K562 (cell line): ENCODE data around the gene LSM4. TPM values are rescaled to one million over a fixed set of nuclear protein-coding genes. Genes with fewer than 3 reads are reported as not detected.

Source experiments
- ATAC-seq: fragments of 200-7000 bp; cut with Tn5 transposase; 3 replicates; pipeline ENCODE4 v1.9.1; 2020; ENCODE audit warnings: moderate library complexity
- BruUV-seq: library from RNA; stranded (reverse); fragments of 400-500 nt; replicated peaks from 2 replicates; lab custom pipeline; 2021; lab: Mats Ljungman, UMichigan
- CTCF ChIA-PET: fragments of 300-600 bp; formaldehyde crosslinking; extraction: SDS; loops from one replicate; lab custom pipeline; 2021; ENCODE audit warnings: low intra/inter-chr PET ratio; lab: Yijun Ruan, JAX
- POLR2A ChIA-PET: fragments of 300-600, 350-650 bp; sonication (Branson Sonifier 250); formaldehyde crosslinking; extraction: SDS; loops from one replicate; lab custom pipeline; 2021; ENCODE audit warnings: antibody characterized with exemption, inconsistent platforms; lab: Yijun Ruan, JAX
- DNase-seq, 4 experiments: peaks; one replicate each; pipeline versions ENCODE4 v3.0.0 to v3.0.0-alpha.2; 2011 to 2018; ENCODE audit warnings: low spot score in 3 of 4, mixed read lengths in 3 of 4; ENCODE audit errors: extremely low read depth in 1 of 4
- FAIRE-seq: peaks from 2 replicates; lab custom pipeline; 2011; peaks lifted over from hg19 to GRCh38; lab: Jason Lieb, UNC
- H2AFZ ChIP-seq: 2 replicates; pipeline ENCODE4 v1.6.0; 2011; ENCODE audit warnings: low read depth, low read length, control low read depth, inconsistent platforms
- H3K27ac ChIP-seq: fragments of 200-600 bp; 3 replicates; pipeline ENCODE4 v1.8.0; 2011; ENCODE audit warnings: low read depth, mild to moderate bottlenecking, control low read depth, inconsistent platforms, low read length, moderate library complexity, mixed read lengths; ENCODE audit errors: extremely low read depth
- H3K27me3 ChIP-seq, 2 experiments: fragments of 300-600 bp in 1 of 2; 2 replicates in 1 of 2; 3 replicates in 1 of 2; pipeline versions ENCODE4 v1.6.0 to v1.8.0; 2011; ENCODE audit warnings: inconsistent platforms in 2 of 2, low read length in 2 of 2, mild to moderate bottlenecking in 1 of 2, mixed read lengths in 1 of 2, moderate library complexity in 1 of 2; ENCODE audit not compliant: control insufficient read depth in 2 of 2, insufficient read depth in 2 of 2
- H3K36me3 ChIP-seq: fragments of 300-600 bp; 3 replicates; pipeline ENCODE4 v1.8.0; 2011; ENCODE audit warnings: mild to moderate bottlenecking, low read length, inconsistent platforms; ENCODE audit not compliant: control insufficient read depth, insufficient read depth
- H3K4me1 ChIP-seq, 2 experiments: fragments of 200-600 bp in 1 of 2; replicated peaks in 1 of 2; 2 replicates in 1 of 2; 3 replicates in 1 of 2; pipeline versions ENCODE4 v1.5.1 to v1.8.0; 2011; ENCODE audit warnings: inconsistent platforms in 2 of 2, low read length in 2 of 2, mild to moderate bottlenecking in 1 of 2, mixed read lengths in 1 of 2, moderate library complexity in 1 of 2; ENCODE audit not compliant: control insufficient read depth in 2 of 2, insufficient read depth in 2 of 2
- H3K4me2 ChIP-seq: 2 replicates; pipeline ENCODE4 v1.6.1; 2011; ENCODE audit warnings: low read length, control low read depth, inconsistent platforms, mixed read lengths; ENCODE audit not compliant: insufficient read depth
- H3K4me3 ChIP-seq: fragments of 200-600 bp; sonication (generic), shearing (Covaris generic); 2 replicates; pipeline ENCODE4 v1.5.1; 2016; ENCODE audit warnings: control low read depth, inconsistent platforms
- H3K79me2 ChIP-seq: fragments of 200-600 bp; 3 replicates; pipeline ENCODE4 v1.8.0; 2011; ENCODE audit warnings: low read length, inconsistent platforms; ENCODE audit not compliant: control insufficient read depth, insufficient read depth
- H3K9ac ChIP-seq, 2 experiments: 2 replicates each; pipeline versions ENCODE4 v1.6.0 to v1.6.1; 2011; ENCODE audit warnings: low read depth in 2 of 2, low read length in 2 of 2, control low read depth in 1 of 2, inconsistent platforms in 1 of 2, mild to moderate bottlenecking in 1 of 2, mixed read lengths in 1 of 2; ENCODE audit not compliant: insufficient read depth in 1 of 2
- H3K9me1 ChIP-seq: one replicate; pipeline ENCODE4 v1.6.0; 2011; ENCODE audit warnings: inconsistent platforms, mild to moderate bottlenecking, low read length, moderate library complexity; ENCODE audit not compliant: control insufficient read depth, insufficient read depth
- H3K9me3 ChIP-seq: replicated peaks from 2 replicates; pipeline ENCODE4 v1.5.1; 2011; ENCODE audit warnings: low read depth, low read length, inconsistent platforms; ENCODE audit not compliant: control insufficient read depth, insufficient read depth
- H4K20me1 ChIP-seq: replicated peaks from 2 replicates; pipeline ENCODE4 v1.6.1; 2011; ENCODE audit warnings: low read length, inconsistent platforms, mixed read lengths; ENCODE audit not compliant: control insufficient read depth, insufficient read depth
- CREM ChIP-seq: IDR thresholded peaks from 2 replicates; pipeline ENCODE4 v1.6.1; 2014; ENCODE audit warnings: antibody characterized with exemption, low read depth
- ELF4 ChIP-seq: fragments of 450-650 bp; formaldehyde crosslinking; IDR thresholded peaks from 2 replicates; pipeline ENCODE4 v1.4.0; 2022; ENCODE audit warnings: missing genetic modification characterization
- KDM1A ChIP-seq, 2 experiments: fragments of 450-650 bp; IDR thresholded peaks; 2 replicates each; pipeline ENCODE4 v1.6.1; 2016; ENCODE audit warnings: mild to moderate bottlenecking in 2 of 2
- MEIS2 ChIP-seq: fragments of 450-650 bp; IDR thresholded peaks from 2 replicates; pipeline ENCODE4 v1.6.1; 2014; ENCODE audit warnings: mild to moderate bottlenecking; ENCODE audit not compliant: partially characterized antibody
- MTA1 ChIP-seq: fragments of 450-650 bp; IDR thresholded peaks from 2 replicates; pipeline ENCODE4 v1.6.1; 2017; ENCODE audit warnings: borderline replicate concordance
- MTA3 ChIP-seq: fragments of 450-650 bp; formaldehyde crosslinking; IDR thresholded peaks from 2 replicates; pipeline ENCODE4 v1.6.1; 2017; ENCODE audit warnings: mild to moderate bottlenecking, borderline replicate concordance
- PHF8 ChIP-seq: fragments of 200-600 bp; sonication (generic); IDR thresholded peaks from 2 replicates; pipeline ENCODE4 v1.6.1; 2012; ENCODE audit warnings: mixed run types, mild to moderate bottlenecking, inconsistent platforms, low read length, moderate library complexity, borderline replicate concordance
- PML ChIP-seq: IDR thresholded peaks from 2 replicates; pipeline ENCODE4 v1.6.1; 2012; ENCODE audit warnings: low read length, inconsistent platforms
- RBM14 ChIP-seq: fragments of 200-400 bp; formaldehyde crosslinking; IDR thresholded peaks from 2 replicates; pipeline ENCODE4 v1.6.1; 2018; ENCODE audit warnings: low read depth, mild to moderate bottlenecking, low read length, moderate library complexity, borderline replicate concordance; ENCODE audit not compliant: insufficient read depth
- YY1 ChIP-seq, 3 experiments: IDR thresholded peaks; 2 replicates each; pipeline ENCODE4 v1.6.1; 2011; ENCODE audit warnings: low read length in 2 of 3, mild to moderate bottlenecking in 2 of 3, moderate library complexity in 2 of 3, borderline replicate concordance in 1 of 3, control low read depth in 1 of 3, low read depth in 1 of 3; ENCODE audit not compliant: insufficient read depth in 3 of 3, insufficient replicate concordance in 2 of 3, control insufficient read depth in 1 of 3, insufficient read length in 1 of 3; ENCODE audit errors: extremely low read depth in 1 of 3
- ZBTB8A ChIP-seq: fragments of 450-650 bp; IDR thresholded peaks from 2 replicates; pipeline ENCODE4 v1.6.1; 2018; ENCODE audit warnings: mild to moderate bottlenecking, moderate library complexity; ENCODE audit not compliant: partially characterized antibody
- ZNF444 ChIP-seq: fragments of 250-450 bp; sonication (Bioruptor Pico); IDR thresholded peaks from 2 replicates; pipeline ENCODE4 v1.4.0; 2020; ENCODE audit warnings: mild to moderate bottlenecking, moderate library complexity
- ZNF778 ChIP-seq: fragments of 450-650 bp; formaldehyde crosslinking; IDR thresholded peaks from 2 replicates; pipeline ENCODE4 v1.4.0; 2020; ENCODE audit warnings: mild to moderate bottlenecking, moderate library complexity
- WGBS: fragments of 100-300 bp; shearing (Covaris generic); methylation state at CpG from one replicate; pipeline ENCODE4 v1.1.6; 2016; ENCODE audit warnings: low coverage, mixed read lengths; ENCODE audit not compliant: insufficient coverage; ENCODE audit errors: missing lambda C conversion rate; 5-methylcytosine and 5-hydroxymethylcytosine counted together
- in situ Hi-C: fragments of 300-500 bp; cut with MboI; formaldehyde crosslinking; loops from 4 replicates; pipeline ENCODE4 v1.15.0; 2018; ENCODE audit warnings: inconsistent platforms, mixed read lengths
- intact Hi-C: fragments of 100-400 bp; cut with micrococcal nuclease; formaldehyde crosslinking; loops from 2 replicates; pipeline ENCODE4 v1.14.2; 2022
- polyA plus RNA-seq, 8 experiments: library from polyadenylated mRNA; depleted of rRNA in 4 of 8; stranded (reverse) in 5 of 8; unstranded in 3 of 8; fragments of >200 nt; fragmentation: Nextera tagmentation in 2 of 8; fragmentation: Illumina TruSeq in 1 of 8; extraction: Ambion mirVana in 2 of 8; extraction: Trizol in 1 of 8; gene quantifications; 2 replicates each; pipeline versions ENCODE4 v1.2.1 to v1.2.3, GENCODE V29; 2011 to 2014; ENCODE audit warnings: inconsistent platforms in 1 of 8, missing spikeins in 1 of 8
- total RNA-seq, 7 experiments: library from RNA; depleted of rRNA in 6 of 7; stranded (reverse); fragments of >200 nt in 6 of 7; fragmentation: Illumina TruSeq in 2 of 7; extraction: Trizol in 2 of 7; gene quantifications; 2 replicates each; pipeline versions ENCODE4 v1.2.1 to v1.2.3, GENCODE V29; 2011 to 2021; ENCODE audit warnings: low replicate concordance in 1 of 7
- TF ChIP-seq, protein P1 (sequence below): fragments of 250-450 bp; sonication (Bioruptor Pico); IDR thresholded peaks from 2 replicates; pipeline ENCODE4 v1.8.0; 2021; ENCODE audit warnings: mild to moderate bottlenecking, moderate library complexity
- TF ChIP-seq, protein P2 (sequence below): fragments of 450-650 bp; IDR thresholded peaks from 2 replicates; pipeline ENCODE4 v1.6.1; 2014; ENCODE audit warnings: low read depth, mild to moderate bottlenecking, moderate library complexity, borderline replicate concordance

The LSM4 gene
- total and polyA plus RNA-seq, 9 of the 15 experiments (the other 6 are each of a cell fraction or from before 2014, with no cell fraction given) = 11.9 to 763 (median 202) TPM

DNA sequence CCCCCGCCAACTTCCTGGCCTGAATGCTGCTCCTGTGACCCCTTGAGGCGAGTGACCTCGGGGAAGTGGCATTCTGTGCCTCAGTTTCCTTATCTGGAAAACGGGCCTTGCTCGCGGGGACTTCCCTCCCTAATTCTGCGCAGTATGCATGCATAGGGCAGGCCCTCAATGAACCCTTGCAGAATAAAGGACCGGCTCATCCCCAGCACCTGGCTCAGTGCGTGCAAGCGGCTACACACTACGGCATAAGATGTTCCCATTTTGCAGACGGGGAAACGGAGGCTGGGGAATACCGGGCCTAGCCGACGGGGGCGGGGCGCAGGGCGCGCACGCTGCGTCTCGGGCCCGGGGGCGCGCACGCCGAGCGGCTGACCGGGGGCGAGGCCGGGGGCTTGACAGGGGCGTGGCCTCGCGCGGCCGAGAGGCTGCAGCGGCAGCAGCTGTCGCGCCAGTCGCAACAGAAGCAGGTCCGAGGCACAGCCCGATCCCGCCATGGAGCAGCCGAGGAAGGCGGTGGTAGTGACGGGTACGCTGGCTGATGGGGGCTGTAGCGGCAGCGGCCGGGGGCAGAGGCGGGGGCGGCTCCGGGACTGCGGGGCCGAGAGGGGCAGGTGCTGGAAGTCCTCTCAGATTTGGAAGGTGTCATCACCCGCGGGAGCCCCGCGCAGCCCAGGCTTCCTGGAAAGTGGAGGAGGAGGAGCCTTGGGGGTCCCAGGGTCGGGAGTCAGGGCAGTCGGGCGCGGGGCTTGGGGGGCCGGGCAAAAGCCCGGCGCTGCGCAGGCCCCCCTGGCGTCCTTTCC lies 17.5 kb upstream of the LSM4 start, which contains the start of gene PGPEP1:
TSS of gene PGPEP1 (plus strand) at position 409 of the 800 bp plus-strand sequence. CDS start at position 493, 84 bp downstream.
- peaks cover 9 to 40% of the 10 kb centered on the region in 2 experiments; a peak in 4 of 5 replicates for H3K4me1 ChIP-seq
- intact Hi-C loops (loop anchor here (2.0 kb wide), 1 partner anchor 68 kb away; no protein-coding TSS in a partner anchor), in situ Hi-C loops (loop anchor here (5.0 kb wide), 1 partner anchor 67 kb away; no protein-coding TSS in a partner anchor)
- DNase-seq (peak; percentile 86 to 97 (median 94)), ATAC-seq (peak; percentile 76), FAIRE-seq (peak; percentile 67)
- H3K27ac ChIP-seq = peak within 1 kb of the TSS; percentile 92
- peak within 1 kb of the TSS; percentile 84 for H2AFZ ChIP-seq
- H4K20me1 ChIP-seq = no peaks in the 10 kb centered on the region
- H3K27me3 ChIP-seq = no peaks in the 10 kb centered on the region
- H3K9me1 ChIP-seq = no peaks in the 10 kb centered on the region
- peaks cover 29% of the 10 kb centered on the region for H3K79me2 ChIP-seq
- H3K4me3 ChIP-seq = peak within 1 kb of the TSS; percentile 97
- H3K9ac ChIP-seq = peak within 1 kb of the TSS; percentile 83 to 91
- POLR2A ChIA-PET = interaction anchor here (0.6 to 7.9 kb wide), 8 partner anchors 11 to 340 kb away, joined by 3 to 106 read pairs (median 6); partner anchors contain the start of genes GDF15 and JUND
- BruUV-seq = no TSS peak
- H3K4me2 ChIP-seq = peak within 1 kb of the TSS; percentile 93
- WGBS = 8% methylated on average over 24 of the region's 69 CpGs
- no peaks in the 10 kb centered on the region; the same call in 1 of the 2 replicates for H3K9me3 ChIP-seq
- peaks cover 34% of the 10 kb centered on the region for H3K36me3 ChIP-seq
- CTCF ChIA-PET = interaction anchor here (0.6 to 0.8 kb wide), 4 partner anchors 12 to 281 kb away, joined by 3 to 4 read pairs (median 3); partner anchors contain the start of gene LSM4
- TF ChIP-seq CREM (peak; percentile 16; the same call in 1 of the 2 replicates), MTA1 (0 out of 2 replicates have a peak, but pooled peaks have one; percentile 43), MTA3 (peak; percentile 52; the same call in 1 of the 2 replicates), ZNF778 (CRISPR knock-in tag) (no peak), ZNF444 (CRISPR knock-in tag) (no peak), PHF8 (peak; percentile 50; the same call in 1 of the 2 replicates), MEIS2 (peak; percentile 28), PML (no peak; the same call in 1 of the 2 replicates), YY1 (IDR thresholded peaks at IDR 0.05; ENCODE audit: borderline replicate concordance in 1 of 3, control insufficient read depth in 1 of 3, extremely low read depth in 1 of 3, insufficient read depth in 3 of 3, insufficient read length in 1 of 3, insufficient replicate concordance in 2 of 3, low read depth in 1 of 3, low read length in 2 of 3) (peak in 2 of 3 experiments; percentile 19 to 36), KDM1A (IDR thresholded peaks at IDR 0.05) (peak; percentile 89 to 96), RBM14 (no peak), ELF4 (no peak), ZBTB8A (no peak)
- TF ChIP-seq, protein P1, sequence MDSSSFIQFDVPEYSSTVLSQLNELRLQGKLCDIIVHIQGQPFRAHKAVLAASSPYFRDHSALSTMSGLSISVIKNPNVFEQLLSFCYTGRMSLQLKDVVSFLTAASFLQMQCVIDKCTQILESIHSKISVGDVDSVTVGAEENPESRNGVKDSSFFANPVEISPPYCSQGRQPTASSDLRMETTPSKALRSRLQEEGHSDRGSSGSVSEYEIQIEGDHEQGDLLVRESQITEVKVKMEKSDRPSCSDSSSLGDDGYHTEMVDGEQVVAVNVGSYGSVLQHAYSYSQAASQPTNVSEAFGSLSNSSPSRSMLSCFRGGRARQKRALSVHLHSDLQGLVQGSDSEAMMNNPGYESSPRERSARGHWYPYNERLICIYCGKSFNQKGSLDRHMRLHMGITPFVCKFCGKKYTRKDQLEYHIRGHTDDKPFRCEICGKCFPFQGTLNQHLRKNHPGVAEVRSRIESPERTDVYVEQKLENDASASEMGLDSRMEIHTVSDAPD (CRISPR knock-in tag) = no peak
- TF ChIP-seq, protein P2, sequence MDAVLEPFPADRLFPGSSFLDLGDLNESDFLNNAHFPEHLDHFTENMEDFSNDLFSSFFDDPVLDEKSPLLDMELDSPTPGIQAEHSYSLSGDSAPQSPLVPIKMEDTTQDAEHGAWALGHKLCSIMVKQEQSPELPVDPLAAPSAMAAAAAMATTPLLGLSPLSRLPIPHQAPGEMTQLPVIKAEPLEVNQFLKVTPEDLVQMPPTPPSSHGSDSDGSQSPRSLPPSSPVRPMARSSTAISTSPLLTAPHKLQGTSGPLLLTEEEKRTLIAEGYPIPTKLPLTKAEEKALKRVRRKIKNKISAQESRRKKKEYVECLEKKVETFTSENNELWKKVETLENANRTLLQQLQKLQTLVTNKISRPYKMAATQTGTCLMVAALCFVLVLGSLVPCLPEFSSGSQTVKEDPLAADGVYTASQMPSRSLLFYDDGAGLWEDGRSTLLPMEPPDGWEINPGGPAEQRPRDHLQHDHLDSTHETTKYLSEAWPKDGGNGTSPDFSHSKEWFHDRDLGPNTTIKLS = peak; percentile 57; the same call in 1 of the 2 replicates
